Measurements from ENCODE around the gene STX1A.

The STX1A gene

GRCh38 chr7:73746378-73746777 is 26.9 kb upstream of the STX1A start:
- no peak for FAIRE-seq
- no peak for DNase-seq (ENCODE audit: insufficient read length, low spot score)
- TF ChIP-seq POU2F2 (IDR thresholded peaks at IDR 0.05; ENCODE audit: low read depth, low read length) (no peak), TAF1 (IDR thresholded peaks at IDR 0.05; ENCODE audit: low read depth, low read length) (no peak), SPI1 (IDR thresholded peaks at IDR 0.05; ENCODE audit: low read depth, low read length) (no peak), PAX5 (IDR thresholded peaks at IDR 0.05; ENCODE audit: insufficient read depth, low read length, severe bottlenecking) (no peak), POLR2AphosphoS5 (IDR thresholded peaks at IDR 0.05; ENCODE audit: low read depth, low read length) (no peak), POLR2A (IDR thresholded peaks at IDR 0.05; ENCODE audit: low read depth, low read length) (no peak)

GRCh38 chr7:73742753-73743641 is 23.5 kb upstream of the STX1A start:
- FAIRE-seq (no peak), DNase-seq (ENCODE audit: insufficient read length, low spot score) (no peak)
- TF ChIP-seq POU2F2 (IDR thresholded peaks at IDR 0.05; ENCODE audit: low read depth, low read length): no peak
- no peak for TF ChIP-seq SPI1 (IDR thresholded peaks at IDR 0.05; ENCODE audit: low read depth, low read length)

GRCh38 chr7:73742338-73742752 is 22.9 kb upstream of the STX1A start:
- TF ChIP-seq POLR2AphosphoS5 (IDR thresholded peaks at IDR 0.05; ENCODE audit: low read depth, low read length) (no peak), POU2F2 (IDR thresholded peaks at IDR 0.05; ENCODE audit: low read depth, low read length) (no peak), POLR2A (IDR thresholded peaks at IDR 0.05; ENCODE audit: low read depth, low read length) (no peak), TAF1 (IDR thresholded peaks at IDR 0.05; ENCODE audit: low read depth, low read length) (no peak), PAX5 (IDR thresholded peaks at IDR 0.05; ENCODE audit: insufficient read depth, low read length, severe bottlenecking) (no peak), SPI1 (IDR thresholded peaks at IDR 0.05; ENCODE audit: low read depth, low read length) (no peak)
- FAIRE-seq (no peak), DNase-seq (ENCODE audit: insufficient read length, low spot score) (no peak)

GRCh38 chr7:73741600-73741999 is 22.1 kb upstream of the STX1A start:
- DNase-seq (ENCODE audit: insufficient read length, low spot score) (no peak), FAIRE-seq (no peak)
- no peak for TF ChIP-seq TAF1 (IDR thresholded peaks at IDR 0.05; ENCODE audit: low read depth, low read length)

- TF ChIP-seq PAX5 (IDR thresholded peaks at IDR 0.05; ENCODE audit: insufficient read depth, low read length, severe bottlenecking): no peak
- no peak for TF ChIP-seq TAF1 (IDR thresholded peaks at IDR 0.05; ENCODE audit: low read depth, low read length)
- TF ChIP-seq POLR2AphosphoS5 (IDR thresholded peaks at IDR 0.05; ENCODE audit: low read depth, low read length): no peak
- no peak for TF ChIP-seq POU2F2 (IDR thresholded peaks at IDR 0.05; ENCODE audit: low read depth, low read length)
- no peak for TF ChIP-seq SPI1 (IDR thresholded peaks at IDR 0.05; ENCODE audit: low read depth, low read length)
- TF ChIP-seq POLR2A (IDR thresholded peaks at IDR 0.05; ENCODE audit: low read depth, low read length): no peak
- no peak for DNase-seq (ENCODE audit: insufficient read length, low spot score)
- FAIRE-seq: no peak
These were observed 21.3 kb upstream of the STX1A start for GRCh38 chr7:73740771-73741170.

- FAIRE-seq: no peak
- DNase-seq (ENCODE audit: insufficient read length, low spot score): no peak
- no peak for TF ChIP-seq PAX5 (IDR thresholded peaks at IDR 0.05; ENCODE audit: insufficient read depth, low read length, severe bottlenecking)
- TF ChIP-seq POLR2AphosphoS5 (IDR thresholded peaks at IDR 0.05; ENCODE audit: low read depth, low read length): no peak
- TF ChIP-seq POU2F2 (IDR thresholded peaks at IDR 0.05; ENCODE audit: low read depth, low read length): no peak
- TF ChIP-seq POLR2A (IDR thresholded peaks at IDR 0.05; ENCODE audit: low read depth, low read length): no peak
- TF ChIP-seq TAF1 (IDR thresholded peaks at IDR 0.05; ENCODE audit: low read depth, low read length): no peak
- TF ChIP-seq SPI1 (IDR thresholded peaks at IDR 0.05; ENCODE audit: low read depth, low read length): no peak
These were observed 20.7 kb upstream of the STX1A start for GRCh38 chr7:73740212-73740611.

- FAIRE-seq: no peak
- TF ChIP-seq PAX5 (IDR thresholded peaks at IDR 0.05; ENCODE audit: insufficient read depth, low read length, severe bottlenecking): no peak
- TF ChIP-seq POLR2A (IDR thresholded peaks at IDR 0.05; ENCODE audit: low read depth, low read length): no peak
- TF ChIP-seq SPI1 (IDR thresholded peaks at IDR 0.05; ENCODE audit: low read depth, low read length): no peak
- TF ChIP-seq POU2F2 (IDR thresholded peaks at IDR 0.05; ENCODE audit: low read depth, low read length): no peak
- no peak for TF ChIP-seq POLR2AphosphoS5 (IDR thresholded peaks at IDR 0.05; ENCODE audit: low read depth, low read length)
- no peak for TF ChIP-seq TAF1 (IDR thresholded peaks at IDR 0.05; ENCODE audit: low read depth, low read length)
- DNase-seq (ENCODE audit: insufficient read length, low spot score): no peak
These were observed 19.9 kb upstream of the STX1A start for GRCh38 chr7:73739387-73739767.

- DNase-seq (ENCODE audit: insufficient read length, low spot score) (peak; percentile 97), FAIRE-seq (peak; percentile 98)
These were observed 19.3 kb upstream of the STX1A start, which contains the start of gene ABHD11 for GRCh38 chr7:73738612-73739386. Gene ABHD11 (minus strand): TSS chr7:73738802. CDS start chr7:73738770, 32 bp downstream.

GRCh38 chr7:73738220-73738611 is 18.7 kb upstream of the STX1A start:
- TF ChIP-seq PAX5 (IDR thresholded peaks at IDR 0.05; ENCODE audit: insufficient read depth, low read length, severe bottlenecking) (no peak), POLR2AphosphoS5 (IDR thresholded peaks at IDR 0.05; ENCODE audit: low read depth, low read length) (no peak), TAF1 (IDR thresholded peaks at IDR 0.05; ENCODE audit: low read depth, low read length) (no peak), POU2F2 (IDR thresholded peaks at IDR 0.05; ENCODE audit: low read depth, low read length) (no peak; the same call in 1 of the 2 replicates), SPI1 (IDR thresholded peaks at IDR 0.05; ENCODE audit: low read depth, low read length) (peak; percentile 53; the same call in 1 of the 2 replicates), POLR2A (IDR thresholded peaks at IDR 0.05; ENCODE audit: low read depth, low read length) (peak; percentile 30; the same call in 1 of the 2 replicates)
- DNase-seq (ENCODE audit: insufficient read length, low spot score): peak; percentile 72

More at GRCh38 chr7:73738612-73739386, 19.3 kb upstream of the STX1A start, which contains the start of gene ABHD11:
- TF ChIP-seq POLR2AphosphoS5 (IDR thresholded peaks at IDR 0.05; ENCODE audit: low read depth, low read length): peak; percentile 75
- peak; percentile 56; the same call in 1 of the 2 replicates for TF ChIP-seq POLR2A (IDR thresholded peaks at IDR 0.05; ENCODE audit: low read depth, low read length)
- TF ChIP-seq POU2F2 (IDR thresholded peaks at IDR 0.05; ENCODE audit: low read depth, low read length): no peak

More at GRCh38 chr7:73738220-73738611, 18.7 kb upstream of the STX1A start:
- FAIRE-seq: no peak
